Smooth muscle cell of the coronary artery (primary cell): Measurements from ENCODE around the gene HOXA9. TPM values are rescaled to one million over a fixed set of nuclear protein-coding genes. Genes with fewer than 3 reads are reported as not detected.

Source experiments
- total RNA-seq: library from RNA; depleted of rRNA; stranded (reverse); fragments of >200 nt; gene quantifications from 2 replicates; pipeline ENCODE4 v1.2.3, GENCODE V29; 2014; ENCODE audit warnings: low replicate concordance

The HOXA9 gene
- total RNA-seq: not detected in 2 replicates

GRCh38 chr7:27165089-27165995 lies at the start of gene HOXA9:
Gene HOXA9, minus strand, starts transcription at chr7:27165537. Its CDS starts 80 bp downstream, at chr7:27165457.

GRCh38 chr7:27199849-27200760 lies 34.8 kb upstream of the HOXA9 start, which contains the start of gene HOXA13:
Gene HOXA13, minus strand, starts transcription at chr7:27200091. Its CDS starts 14 bp downstream, at chr7:27200077.

GRCh38 chr7:27185013-27185853 lies 19.9 kb upstream of the HOXA9 start, which contains the start of gene HOXA11:
Gene HOXA11, minus strand, starts transcription at chr7:27185232. Its CDS starts 88 bp downstream, at chr7:27185144.

GRCh38 chr7:27173956-27174873 lies 8.9 kb upstream of the HOXA9 start, which contains the start of gene HOXA10:
Gene HOXA10, minus strand, starts transcription at chr7:27174320. Its CDS starts 14 bp downstream, at chr7:27174306.

GRCh38 chr7:27156508-27156898 lies 8.8 kb downstream of the HOXA9 start, which contains the start of gene HOXA7:
Gene HOXA7, minus strand, starts transcription at chr7:27156675. Its CDS starts 130 bp downstream, at chr7:27156545.

GRCh38 chr7:27151931-27152815 lies 13.2 kb downstream of the HOXA9 start, which contains the start of gene HOXA3:
Gene HOXA3, minus strand, starts transcription at chr7:27152583. Its CDS starts 41,943 bp downstream, at chr7:27110640.

GRCh38 chr7:27147199-27148030 lies 17.9 kb downstream of the HOXA9 start, which contains the start of gene HOXA6:
Gene HOXA6, minus strand, starts transcription at chr7:27147774. Its CDS starts 25 bp downstream, at chr7:27147749.

GRCh38 chr7:27143023-27143949 lies 22.1 kb downstream of the HOXA9 start, which contains the start of gene HOXA5:
Gene HOXA5, minus strand, starts transcription at chr7:27143681. Its CDS starts 74 bp downstream, at chr7:27143607.

GRCh38 chr7:27130540-27131389 lies 34.6 kb downstream of the HOXA9 start, which contains the start of gene HOXA4:
Gene HOXA4, minus strand, starts transcription at chr7:27130757. Its CDS starts 24 bp downstream, at chr7:27130733.

Other genes with a start within 250 kb of the HOXA9 start
- gene HOXA1, start 69.5 kb downstream of the HOXA9 start, total RNA-seq: not detected in 2 replicates
- gene HOXA2, start 62.9 kb downstream of the HOXA9 start, total RNA-seq: not detected in 2 replicates
- not detected in 2 replicates for gene HOXA4, start 34.8 kb downstream of the HOXA9 start, total RNA-seq
- gene HOXA5, start 21.9 kb downstream of the HOXA9 start, total RNA-seq: not detected in 2 replicates
- gene HOXA6, start 17.8 kb downstream of the HOXA9 start, total RNA-seq: not detected in 2 replicates
- gene HOXA3, start 13.0 kb downstream of the HOXA9 start, total RNA-seq: not detected in 2 replicates
- gene HOXA7, start 8.9 kb downstream of the HOXA9 start, total RNA-seq: not detected in 2 replicates
- gene HOXA10, start 8.8 kb upstream of the HOXA9 start, total RNA-seq: not detected in 2 replicates
- gene HOXA11, start 19.7 kb upstream of the HOXA9 start, total RNA-seq: not detected in 2 replicates
- not detected in 2 replicates for gene HOXA13, start 34.6 kb upstream of the HOXA9 start, total RNA-seq
- gene EVX1, start 77.3 kb upstream of the HOXA9 start, total RNA-seq: not detected in 2 replicates